ENCODE measurements around the gene FOXN3.
A peak's percentile ranks its signal among the peaks of the same experiment; 100 is the strongest.

Gene FOXN3

DNA sequence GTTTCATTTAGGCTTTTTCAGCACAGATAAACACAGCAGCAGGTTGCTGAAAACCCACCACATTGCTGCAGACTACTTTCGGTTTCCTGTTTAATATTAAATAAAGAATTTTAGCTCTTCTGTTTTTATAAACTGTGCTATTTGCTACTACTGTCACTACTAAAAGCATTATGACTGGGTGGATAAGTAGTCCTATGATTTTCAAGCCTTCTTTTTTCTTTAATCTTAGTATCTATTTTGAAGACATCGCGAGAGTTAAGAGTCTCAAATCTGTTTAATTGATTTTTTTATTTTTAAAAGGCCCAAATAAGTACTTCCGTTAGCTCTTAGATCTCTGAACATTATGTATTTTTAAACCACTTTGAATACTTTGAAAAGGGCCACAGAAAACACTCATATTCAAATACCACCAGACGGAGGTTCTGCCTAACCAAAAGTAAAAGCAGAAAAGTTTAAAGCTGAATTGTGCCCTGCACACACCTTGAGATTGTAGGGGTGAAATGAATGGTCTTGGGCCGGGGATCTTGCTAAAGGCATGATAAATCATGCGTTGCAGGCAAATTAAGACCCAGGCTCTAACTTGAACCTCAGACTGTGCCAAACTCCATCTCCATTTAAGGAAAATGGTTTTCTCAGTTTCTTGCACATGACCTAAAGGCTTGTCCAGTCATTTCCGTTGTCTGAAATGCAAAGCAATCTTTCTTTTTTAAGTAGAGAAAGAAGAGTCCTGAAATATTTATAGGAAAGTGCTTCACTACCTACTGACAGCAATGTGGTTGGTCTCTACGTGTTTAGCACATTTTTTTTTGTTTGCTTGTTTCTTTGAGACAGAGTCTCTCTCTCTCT is 13.6 kb upstream of the FOXN3 start:
- DNase-seq, result peak in 1 of 2 donors; percentile 31

- peak; percentile 56 to 59 for DNase-seq
Measured at GRCh38 chr14:89429199-89430181, 12.5 kb upstream of the FOXN3 start.

DNA sequence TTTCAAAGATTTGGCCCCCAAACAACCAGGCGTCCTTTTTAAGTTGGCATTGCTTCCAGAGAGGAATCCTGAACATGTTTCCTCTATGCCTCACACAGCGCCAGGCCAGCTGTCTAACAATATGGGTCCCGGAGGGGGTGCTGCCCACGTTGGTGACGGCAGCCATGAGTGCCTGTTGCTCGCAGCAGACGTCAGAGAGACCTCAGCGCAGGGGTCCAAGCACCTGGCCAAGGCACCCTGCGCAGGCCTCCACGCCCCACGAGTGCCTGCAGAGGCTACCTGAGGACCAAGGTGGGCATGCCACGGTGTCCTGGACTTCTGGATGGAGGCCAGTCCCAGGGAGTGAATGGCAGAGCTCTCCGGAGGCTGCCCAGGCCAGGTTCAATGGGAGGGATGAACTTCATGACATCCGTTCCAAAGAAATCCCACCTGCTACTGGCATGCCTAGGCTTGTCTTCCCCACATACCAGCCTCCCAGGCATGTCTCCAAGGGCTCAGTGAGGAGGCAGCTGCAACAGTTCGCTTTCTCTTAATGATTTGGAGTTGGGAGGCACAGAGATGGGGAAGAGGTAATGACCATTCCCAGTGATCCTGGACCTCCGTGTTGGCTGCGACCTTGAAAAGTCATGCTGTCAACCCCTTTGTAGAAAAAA is 11.6 kb upstream of the FOXN3 start:
- DNase-seq, result no peak

- DNase-seq, result no peak
Measured at GRCh38 chr14:89428173-89428523, 11.1 kb upstream of the FOXN3 start.

- no peak for DNase-seq
Measured at GRCh38 chr14:89427426-89428172, 10.6 kb upstream of the FOXN3 start.

DNA sequence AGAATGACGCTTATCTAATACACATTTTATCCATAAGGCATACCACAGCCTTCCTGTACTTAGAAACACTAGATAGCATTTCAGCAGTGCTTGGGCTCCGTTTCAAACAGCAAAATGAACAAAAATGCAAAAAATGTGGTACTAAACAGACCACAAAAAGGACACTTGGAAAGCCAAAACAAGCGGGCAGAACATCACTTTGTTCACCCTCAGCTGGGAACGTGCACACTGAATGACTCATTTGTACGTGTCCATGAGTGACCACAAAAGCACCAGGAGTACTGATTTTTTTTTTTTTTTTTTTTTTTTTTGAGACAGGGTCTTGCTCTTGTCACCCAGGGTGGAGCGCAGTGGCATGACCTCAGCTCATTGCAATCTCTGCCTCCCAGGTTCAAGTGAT is 8.9 kb upstream of the FOXN3 start:
- DNase-seq, result no peak

- no peak for DNase-seq
Measured at GRCh38 chr14:89424241-89424640, 7.2 kb upstream of the FOXN3 start.

- DNase-seq, result no peak
Measured at GRCh38 chr14:89422952-89423345, 5.9 kb upstream of the FOXN3 start.

GRCh38 chr14:89422181-89422951 is 5.3 kb upstream of the FOXN3 start:
- DNase-seq, result peak in 1 of 2 donors; percentile 29

DNA sequence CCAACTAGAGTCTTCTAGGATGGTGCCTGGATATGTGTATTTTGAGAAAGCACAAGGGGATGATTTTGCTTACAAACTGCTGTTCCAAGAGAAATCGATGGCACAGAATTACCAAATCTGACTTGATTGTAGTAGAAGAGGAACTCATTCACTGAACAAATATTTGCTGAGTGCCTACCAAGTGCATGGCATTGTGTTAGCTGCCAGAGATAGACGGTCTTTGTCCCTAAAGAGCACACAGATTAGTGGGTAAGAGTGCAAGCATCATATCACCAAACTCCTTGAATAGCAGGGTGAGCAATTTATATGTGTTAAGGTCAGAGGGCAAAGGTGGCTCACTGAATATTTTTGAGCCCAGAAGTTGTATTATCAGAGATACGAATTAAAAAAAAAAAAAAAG is 3.5 kb upstream of the FOXN3 start:
- no peak for DNase-seq

- no peak for DNase-seq
Measured at GRCh38 chr14:89419973-89420482, 3.0 kb upstream of the FOXN3 start.

GRCh38 chr14:89418976-89419375 is 1.9 kb upstream of the FOXN3 start:
- DNase-seq, result no peak

DNA sequence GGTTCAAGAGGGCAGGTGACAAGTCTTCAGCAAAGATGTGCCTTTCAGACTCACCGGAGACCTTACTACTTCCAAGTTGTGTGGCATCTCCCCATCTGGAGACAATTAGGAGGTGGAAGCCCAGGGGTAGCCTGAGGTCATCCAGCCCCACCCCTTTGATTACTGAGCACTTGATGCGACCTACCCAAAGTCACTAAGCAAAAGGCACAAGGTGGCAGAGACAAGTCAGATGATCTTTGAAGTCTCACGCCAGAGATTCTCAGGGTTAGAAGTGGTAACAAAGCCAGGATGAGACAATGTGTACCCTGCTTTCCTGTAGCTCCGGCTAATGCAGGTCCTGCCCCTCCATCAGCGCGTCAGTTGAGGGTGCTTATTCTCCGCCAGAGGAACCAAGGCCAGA is 1.4 kb upstream of the FOXN3 start:
- DNase-seq, result no peak

GRCh38 chr14:89417465-89418225 is 612 bp upstream of the FOXN3 start:
- peak; percentile 38 to 46 for DNase-seq

DNA sequence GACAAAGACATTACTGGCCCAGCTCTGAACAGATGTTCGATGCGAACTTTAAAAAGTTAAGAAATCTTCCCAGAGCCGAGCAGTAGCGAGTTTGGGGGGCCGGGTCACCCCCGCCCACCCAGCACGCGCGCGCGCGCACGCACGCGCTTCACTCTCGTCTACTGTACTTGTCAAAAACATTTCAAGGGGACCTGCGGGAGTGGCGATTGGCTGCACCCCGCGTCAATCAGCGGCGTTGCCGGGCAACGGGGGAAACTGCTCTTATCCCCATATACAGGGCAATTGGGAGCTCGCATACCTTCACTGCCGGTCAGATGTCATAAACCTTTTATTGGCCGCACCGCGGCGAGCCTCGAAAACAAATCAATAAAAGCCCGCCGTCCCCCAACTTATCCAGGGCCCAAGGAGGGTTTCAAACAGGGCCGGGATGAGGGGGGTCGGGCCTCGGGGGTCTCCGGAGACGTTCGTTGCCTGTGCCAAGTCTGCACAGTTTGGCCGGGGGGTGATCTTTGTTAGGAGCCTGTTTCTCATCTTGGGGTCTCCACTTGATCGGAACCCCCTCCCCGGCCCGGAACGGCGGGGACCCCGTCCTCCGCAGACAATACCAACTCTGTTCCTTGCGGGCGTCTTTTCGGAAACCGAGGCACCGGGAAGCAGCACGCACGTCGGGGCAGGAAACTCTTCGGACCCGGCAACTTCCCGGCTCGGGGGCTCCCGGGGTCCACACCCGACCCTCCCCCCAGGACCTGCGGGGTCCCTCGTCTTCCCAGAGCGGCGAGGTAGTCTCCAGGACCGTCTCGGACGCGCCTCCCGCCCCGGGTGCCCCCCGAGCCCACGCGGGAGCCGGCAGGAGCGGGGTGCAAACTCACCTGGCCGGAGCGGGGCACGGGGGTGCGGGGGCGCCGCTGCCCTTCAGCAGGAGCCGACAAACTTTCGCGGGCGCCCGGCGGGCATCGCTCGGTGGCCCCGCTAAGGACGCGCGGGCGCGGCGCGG is 734 bp downstream of the FOXN3 start:
- DNase-seq, result peak; percentile 99

DNA sequence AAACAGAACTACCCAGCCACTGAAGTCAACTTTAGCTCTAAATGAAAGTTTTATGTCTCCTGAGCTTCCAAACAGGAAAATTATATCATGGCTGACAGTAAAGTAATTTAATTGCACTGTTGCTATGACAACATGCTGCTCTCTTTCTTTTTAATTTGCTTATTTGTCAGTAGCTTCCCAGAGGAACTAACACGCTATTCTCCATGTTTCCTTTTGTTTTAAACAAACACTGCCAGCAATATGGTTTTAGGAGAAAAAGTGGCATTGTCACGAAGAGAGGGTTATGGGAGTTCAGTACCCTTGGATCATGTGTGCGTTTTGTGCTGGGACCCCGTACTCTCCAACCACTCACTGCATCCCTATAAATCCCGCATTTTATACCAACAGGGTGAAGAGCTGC is 1.9 kb downstream of the FOXN3 start:
- no peak for DNase-seq

- no peak for DNase-seq
Measured at GRCh38 chr14:89411976-89412375, 5.1 kb downstream of the FOXN3 start.

DNA sequence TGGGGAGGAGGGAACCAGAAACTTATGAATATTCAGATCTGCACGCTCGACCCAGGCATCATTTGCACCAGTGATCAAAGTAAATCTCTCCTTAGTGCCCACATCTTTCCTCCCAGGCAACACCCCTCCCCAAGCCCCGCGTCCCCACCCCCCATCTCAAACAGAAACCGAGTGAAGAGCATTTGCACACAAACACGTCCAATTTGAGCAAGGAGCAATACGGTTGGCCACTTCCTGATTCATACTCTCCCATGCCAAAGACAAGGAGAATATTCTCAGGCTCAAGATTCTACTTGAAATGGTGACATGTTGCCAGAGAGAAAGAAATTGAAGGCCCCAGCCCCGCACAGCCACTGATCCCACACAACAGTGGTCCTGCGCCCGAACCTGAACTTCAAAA is 7.1 kb downstream of the FOXN3 start:
- no peak for DNase-seq

DNA sequence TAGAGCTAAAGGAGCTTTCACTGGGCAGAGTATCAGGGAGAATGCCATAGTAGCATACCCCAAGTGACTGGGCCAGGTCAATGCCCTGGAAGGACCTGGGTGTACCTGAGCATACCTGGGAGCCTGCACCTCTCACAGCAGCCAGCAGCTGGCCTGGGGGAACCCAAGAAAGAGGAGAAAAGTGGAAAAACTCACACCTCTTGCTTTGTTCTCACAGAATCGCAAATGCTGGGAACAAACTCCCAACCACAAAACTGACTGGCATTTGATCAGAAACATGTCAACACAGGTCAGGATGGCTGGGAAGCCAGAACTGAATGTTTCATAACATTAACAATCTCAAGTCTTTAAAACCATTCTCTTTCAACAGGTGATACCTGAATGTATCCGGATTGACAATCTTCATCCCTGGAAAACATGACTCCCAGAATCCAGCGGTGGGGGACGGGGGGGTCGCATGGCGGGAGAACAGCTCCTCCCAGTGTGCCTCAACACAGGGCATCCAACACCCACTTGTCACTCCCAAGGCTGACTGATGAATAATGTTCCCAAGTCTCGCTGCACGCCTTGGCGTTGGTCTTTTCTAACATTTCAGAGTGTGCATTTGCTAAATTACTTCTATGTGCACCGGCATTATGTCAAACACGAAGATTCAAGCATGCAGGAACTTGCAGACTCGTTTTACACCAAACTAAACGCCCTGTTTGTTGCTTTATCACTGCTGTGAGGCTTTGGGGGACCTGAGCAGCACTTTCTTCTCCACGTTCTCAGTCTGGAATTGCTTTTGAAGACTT is 7.9 kb downstream of the FOXN3 start:
- no peak for DNase-seq

Measured in stimulated activated CD4-positive, alpha-beta T cell treated with anti-CD3 and anti-CD28 coated beads, Interleukin-2, amount 100 ng/mL, for 48 hours (primary cell).